Trophoblast cell (in vitro differentiated cells and primary cell): ENCODE results near the gene MRTFA.

Experiments
- DNase-seq, 2 donors: peaks; one replicate each; pipeline ENCODE4 v3.0.0-alpha.2; 2016
- H2AFZ ChIP-seq: 2 replicates; pipeline ENCODE4 v1.6.1; 2013; ENCODE audit warnings: low read length, moderate library complexity, mild to moderate bottlenecking; ENCODE audit not compliant: insufficient read depth, poor library complexity
- H2AK5ac ChIP-seq: 2 replicates; pipeline ENCODE4 v1.6.1; 2013; ENCODE audit warnings: mild to moderate bottlenecking, low read length
- H2BK120ac ChIP-seq: 2 replicates; pipeline ENCODE4 v1.6.1; 2013; ENCODE audit warnings: low read length, mild to moderate bottlenecking, moderate library complexity; ENCODE audit not compliant: insufficient read depth, poor library complexity
- H2BK12ac ChIP-seq: 2 replicates; pipeline ENCODE4 v1.6.1; 2013; ENCODE audit warnings: mild to moderate bottlenecking, low read length, moderate library complexity
- H2BK5ac ChIP-seq: 2 replicates; pipeline ENCODE4 v1.6.1; 2013; ENCODE audit warnings: low read length, low read depth, moderate library complexity, mild to moderate bottlenecking; ENCODE audit not compliant: poor library complexity
- H3K14ac ChIP-seq: 2 replicates; pipeline ENCODE4 v1.6.1; 2013; ENCODE audit warnings: mild to moderate bottlenecking, low read length
- H3K18ac ChIP-seq: 2 replicates; pipeline ENCODE4 v1.6.1; 2013; ENCODE audit warnings: mild to moderate bottlenecking, low read length
- H3K23ac ChIP-seq: 2 replicates; pipeline ENCODE4 v1.6.1; 2013; ENCODE audit warnings: low read length
- H3K27ac ChIP-seq: 2 replicates; pipeline ENCODE4 v1.5.1; 2013; ENCODE audit warnings: low read depth, mild to moderate bottlenecking, inconsistent platforms, low read length, moderate library complexity
- H3K27me3 ChIP-seq: 2 replicates; pipeline ENCODE4 v1.6.1; 2013; ENCODE audit warnings: inconsistent platforms, mild to moderate bottlenecking, low read length, moderate library complexity; ENCODE audit not compliant: insufficient read depth
- H3K36me3 ChIP-seq, 2 experiments: 1 replicate in 1 of 2; 2 replicates in 1 of 2; pipeline ENCODE4 v1.6.1; 2013; ENCODE audit warnings: low read length in 2 of 2, mild to moderate bottlenecking in 2 of 2, moderate library complexity in 1 of 2; ENCODE audit not compliant: insufficient read depth in 2 of 2, control insufficient read depth in 1 of 2
- H3K4ac ChIP-seq: 2 replicates; pipeline ENCODE4 v1.6.1; 2013; ENCODE audit warnings: low read depth, mild to moderate bottlenecking, low read length, moderate library complexity
- H3K4me1 ChIP-seq, 2 experiments: 1 replicate in 1 of 2; 2 replicates in 1 of 2; pipeline ENCODE4 v1.6.1; 2013; ENCODE audit warnings: low read length in 2 of 2, mild to moderate bottlenecking in 2 of 2, moderate library complexity in 1 of 2; ENCODE audit not compliant: insufficient read depth in 2 of 2, control insufficient read depth in 1 of 2
- H3K4me2 ChIP-seq: 2 replicates; pipeline ENCODE4 v1.6.1; 2013; ENCODE audit warnings: inconsistent platforms, mild to moderate bottlenecking, low read length, moderate library complexity
- H3K4me3 ChIP-seq: 2 replicates; pipeline ENCODE4 v1.5.1; 2013; ENCODE audit warnings: mild to moderate bottlenecking, low read depth, low read length, inconsistent platforms
- H3K79me1 ChIP-seq: one replicate; pipeline ENCODE4 v1.6.1; 2013; ENCODE audit warnings: low read length
- H3K79me2 ChIP-seq: 2 replicates; pipeline ENCODE4 v1.6.1; 2013; ENCODE audit warnings: low read length, mild to moderate bottlenecking; ENCODE audit not compliant: control insufficient read depth, insufficient read depth, poor library complexity
- H3K9ac ChIP-seq: 2 replicates; pipeline ENCODE4 v1.6.1; 2013; ENCODE audit warnings: mild to moderate bottlenecking, low read length
- H3K9me3 ChIP-seq: 2 replicates; pipeline ENCODE4 v1.6.1; 2013; ENCODE audit warnings: low read depth, mild to moderate bottlenecking, control low read depth, inconsistent platforms, low read length; ENCODE audit not compliant: insufficient read depth
- H4K12ac ChIP-seq: 2 replicates; pipeline ENCODE4 v1.6.1; 2013; ENCODE audit warnings: low read depth, mild to moderate bottlenecking, low read length, moderate library complexity
- H4K8ac ChIP-seq: 2 replicates; pipeline ENCODE4 v1.6.1; 2013; ENCODE audit warnings: low read depth, mild to moderate bottlenecking, low read length, moderate library complexity
- H4K91ac ChIP-seq: one replicate; pipeline ENCODE4 v1.6.1; 2013; ENCODE audit warnings: low read depth, mild to moderate bottlenecking, low read length, moderate library complexity
- WGBS: extraction: QIAGEN DNeasy Blood & Tissue Kit; methylation state at CpG from one replicate; pipeline ENCODE4 v1.1.7; 2013; ENCODE audit warnings: missing lambda C conversion rate; ENCODE audit not compliant: insufficient read length, insufficient coverage; ENCODE audit errors: extremely low coverage; 5-methylcytosine and 5-hydroxymethylcytosine counted together

The MRTFA gene

GRCh38 chr22:40367342-40367741 is 269.2 kb downstream of the MRTFA start:
- Histone ChIP-seq H3K18ac (no peak overlapping the region), H3K27ac (no peak overlapping the region), H2BK120ac (no peak overlapping the region), H3K79me1 (peaks cover 6% of the 10 kb centered on the region), H3K79me2 (peaks cover 8% of the 10 kb centered on the region), H3K4me1 (no peaks in the 10 kb centered on the region), H2BK5ac (no peak overlapping the region), H4K12ac (no peak overlapping the region), H3K23ac (no peak overlapping the region), H2AK5ac (no peak overlapping the region), H4K91ac (no peak overlapping the region), H3K27me3 (no peaks in the 10 kb centered on the region), H2BK12ac (no peak overlapping the region), H3K14ac (no peak overlapping the region), H3K4ac (no peak overlapping the region), H3K4me3 (no peak overlapping the region), H2AFZ (no peak overlapping the region), H3K36me3 (peaks cover 23 to 35% of the 10 kb centered on the region in 2 experiments), H3K9me3 (no peaks in the 10 kb centered on the region), H3K4me2 (no peak overlapping the region), H3K9ac (no peak overlapping the region), H4K8ac (no peak overlapping the region)
- no peak for DNase-seq
- WGBS, result no CpG with 5 or more reads among the region's 6 CpGs

- Histone ChIP-seq H2BK12ac (no peak overlapping the region), H3K4ac (no peak overlapping the region), H3K27ac (no peak overlapping the region), H2AFZ (no peak overlapping the region), H4K12ac (no peak overlapping the region), H3K36me3 (peaks cover 28 to 47% of the 10 kb centered on the region in 2 experiments), H3K4me3 (no peak overlapping the region), H2BK5ac (no peak overlapping the region), H4K8ac (no peak overlapping the region), H2AK5ac (no peak overlapping the region), H3K79me2 (peaks cover 6% of the 10 kb centered on the region), H3K9me3 (peaks cover 2% of the 10 kb centered on the region), H3K18ac (no peak overlapping the region), H3K9ac (no peak overlapping the region), H3K14ac (no peak overlapping the region), H3K4me2 (no peak overlapping the region), H3K79me1 (peaks cover 6% of the 10 kb centered on the region), H3K27me3 (no peaks in the 10 kb centered on the region), H3K23ac (no peak overlapping the region), H3K4me1 (no peaks in the 10 kb centered on the region), H2BK120ac (no peak overlapping the region), H4K91ac (no peak overlapping the region)
- WGBS, result no CpG with 5 or more reads among the region's 2 CpGs
- no peak for DNase-seq
Observed at GRCh38 chr22:40366068-40366467, 270.5 kb downstream of the MRTFA start.

GRCh38 chr22:40364431-40364830 is 272.1 kb downstream of the MRTFA start:
- no peaks in the 10 kb centered on the region for H3K79me1 ChIP-seq
- peak overlapping the region; percentile 58 for H3K23ac ChIP-seq
- H3K27me3 ChIP-seq, result no peaks in the 10 kb centered on the region
- no CpG with 5 or more reads among the region's 1 CpG for WGBS
- H3K4me2 ChIP-seq, result no peak overlapping the region
- no peak for DNase-seq
- no peak overlapping the region for H2AFZ ChIP-seq
- no peak overlapping the region for H3K14ac ChIP-seq
- H3K27ac ChIP-seq, result no peak overlapping the region
- H3K4me3 ChIP-seq, result no peak overlapping the region
- no peak overlapping the region for H4K8ac ChIP-seq
- H4K12ac ChIP-seq, result no peak overlapping the region
- H3K79me2 ChIP-seq, result no peaks in the 10 kb centered on the region
- no peak overlapping the region for H3K9ac ChIP-seq
- H2BK5ac ChIP-seq, result no peak overlapping the region
- no peak overlapping the region for H3K4ac ChIP-seq
- H2BK120ac ChIP-seq, result no peak overlapping the region
- H2BK12ac ChIP-seq, result no peak overlapping the region
- H3K4me1 ChIP-seq, result no peaks in the 10 kb centered on the region
- peaks cover 2% of the 10 kb centered on the region for H3K9me3 ChIP-seq
- no peak overlapping the region for H3K18ac ChIP-seq
- no peak overlapping the region for H2AK5ac ChIP-seq
- H4K91ac ChIP-seq, result no peak overlapping the region
- H3K36me3 ChIP-seq, result peaks cover 36 to 61% of the 10 kb centered on the region in 2 experiments

- H3K4ac ChIP-seq, result no peak overlapping the region
- no peak overlapping the region for H3K4me2 ChIP-seq
- H3K14ac ChIP-seq, result no peak overlapping the region
- H3K79me1 ChIP-seq, result no peaks in the 10 kb centered on the region
- H3K79me2 ChIP-seq, result no peaks in the 10 kb centered on the region
- no peak overlapping the region for H2AFZ ChIP-seq
- DNase-seq, result peak in 1 of 2 donors; percentile 18
- H3K27me3 ChIP-seq, result no peaks in the 10 kb centered on the region
- no peak overlapping the region for H2AK5ac ChIP-seq
- H2BK12ac ChIP-seq, result no peak overlapping the region
- no peak overlapping the region for H2BK120ac ChIP-seq
- H3K4me3 ChIP-seq, result no peak overlapping the region
- no CpG with 5 or more reads among the region's 3 CpGs for WGBS
- no peak overlapping the region for H3K9ac ChIP-seq
- no peaks in the 10 kb centered on the region for H3K4me1 ChIP-seq
- H3K36me3 ChIP-seq, result peaks cover 40 to 68% of the 10 kb centered on the region in 2 experiments
- no peak overlapping the region for H3K18ac ChIP-seq
- H2BK5ac ChIP-seq, result no peak overlapping the region
- H3K23ac ChIP-seq, result no peak overlapping the region
- no peak overlapping the region for H4K8ac ChIP-seq
- no peak overlapping the region for H4K91ac ChIP-seq
- peaks cover 2% of the 10 kb centered on the region for H3K9me3 ChIP-seq
- H3K27ac ChIP-seq, result no peak overlapping the region
- H4K12ac ChIP-seq, result no peak overlapping the region
Observed at GRCh38 chr22:40363059-40363458, 273.5 kb downstream of the MRTFA start.
